ENCODE measurements around the gene FAM20C.

Gene FAM20C

GRCh38 chr7:276230-276835, 84.0 kb downstream of the FAM20C start:
- DNase-seq (no peak), ATAC-seq (replicated peaks) (no peak)
- H3K27ac Mint-ChIP-seq, result no peak overlapping the region
- H3K4me1 Mint-ChIP-seq, result peaks cover 0 to 1% of the 10 kb centered on the region in 2 donors
- peaks cover 11 to 16% of the 10 kb centered on the region in 2 donors for H3K9me3 Mint-ChIP-seq
- peaks cover 6% of the 10 kb centered on the region in 2 donors for H3K36me3 Mint-ChIP-seq
- H3K27me3 Mint-ChIP-seq, result peaks cover 22 to 29% of the 10 kb centered on the region in 2 donors
- no peak overlapping the region for H3K4me3 Mint-ChIP-seq

GRCh38 chr7:277228-277627, 84.9 kb downstream of the FAM20C start:
- H3K27ac Mint-ChIP-seq, result no peak overlapping the region
- DNase-seq, result no peak
- peaks cover 11 to 18% of the 10 kb centered on the region in 2 donors for H3K9me3 Mint-ChIP-seq
- ATAC-seq (replicated peaks), result no peak
- peaks cover 6% of the 10 kb centered on the region in 2 donors for H3K36me3 Mint-ChIP-seq
- H3K4me3 Mint-ChIP-seq, result no peak overlapping the region
- H3K27me3 Mint-ChIP-seq, result peaks cover 28 to 33% of the 10 kb centered on the region in 2 donors
- peaks cover 0 to 1% of the 10 kb centered on the region in 2 donors for H3K4me1 Mint-ChIP-seq

- DNase-seq (no peak), ATAC-seq (replicated peaks) (no peak)
- H3K36me3 Mint-ChIP-seq, result peaks cover under 1 to 3% of the 10 kb centered on the region in 2 donors
- no peak overlapping the region for H3K4me3 Mint-ChIP-seq
- H3K9me3 Mint-ChIP-seq, result peaks cover 5 to 12% of the 10 kb centered on the region in 2 donors
- H3K27ac Mint-ChIP-seq, result no peak overlapping the region
- peaks cover 28 to 29% of the 10 kb centered on the region in 2 donors for H3K27me3 Mint-ChIP-seq
- H3K4me1 Mint-ChIP-seq, result no peaks in the 10 kb centered on the region
Observed at GRCh38 chr7:278081-278480, 85.7 kb downstream of the FAM20C start.

GRCh38 chr7:279821-280220, 87.5 kb downstream of the FAM20C start:
- Mint-ChIP-seq H3K27ac (no peak overlapping the region), H3K36me3 (no peaks in the 10 kb centered on the region), H3K27me3 (peaks cover 28 to 29% of the 10 kb centered on the region in 2 donors), H3K4me1 (no peaks in the 10 kb centered on the region), H3K9me3 (peaks cover 0 to 8% of the 10 kb centered on the region in 2 donors), H3K4me3 (no peak overlapping the region)
- no peak for ATAC-seq (replicated peaks)
- DNase-seq, result no peak

DNA sequence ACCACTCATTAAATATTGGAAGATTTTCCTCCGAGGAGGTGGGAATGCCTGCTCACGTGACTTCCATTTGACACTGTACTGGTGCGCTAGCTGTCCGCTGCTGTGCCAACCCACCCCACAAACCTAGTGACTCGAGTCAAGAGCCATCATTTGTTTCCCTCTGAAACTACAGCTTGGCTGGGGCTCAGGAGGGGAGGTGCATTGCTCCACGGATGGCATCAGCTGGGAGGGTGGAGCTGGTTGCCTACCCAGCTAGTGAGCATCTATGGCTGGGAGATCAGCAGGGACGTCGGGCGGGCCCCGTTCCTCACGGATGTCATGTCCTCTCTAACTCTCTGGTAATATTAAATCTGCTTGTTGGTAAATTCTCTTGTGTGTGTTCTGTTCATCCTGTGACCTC, 88.1 kb downstream of the FAM20C start:
- DNase-seq, result no peak
- Mint-ChIP-seq H3K4me1 (no peaks in the 10 kb centered on the region), H3K36me3 (no peaks in the 10 kb centered on the region), H3K27ac (no peak overlapping the region), H3K9me3 (peaks cover 0 to 6% of the 10 kb centered on the region in 2 donors), H3K4me3 (no peak overlapping the region), H3K27me3 (peaks cover 33 to 34% of the 10 kb centered on the region in 2 donors)
- no peak for ATAC-seq (replicated peaks)

DNA sequence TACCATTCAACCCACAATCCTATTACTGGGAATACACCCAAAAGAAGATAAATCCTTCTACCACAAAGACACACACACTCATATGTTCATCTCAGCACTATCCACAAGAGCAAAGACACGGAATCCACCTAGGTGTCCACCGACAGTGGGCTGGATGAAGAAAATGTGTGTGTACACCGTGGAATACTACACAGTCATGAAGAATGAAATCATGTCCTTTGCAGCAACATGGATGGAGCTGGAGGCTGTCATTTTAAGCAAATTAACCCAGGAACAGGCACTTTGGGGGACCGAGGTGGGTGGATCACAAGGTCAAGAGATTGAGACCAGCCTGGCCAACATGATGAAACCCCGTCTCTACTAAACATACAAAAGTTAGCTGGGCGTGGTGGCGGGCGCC, 89.3 kb downstream of the FAM20C start:
- Mint-ChIP-seq H3K27me3 (peaks cover 38 to 41% of the 10 kb centered on the region in 2 donors), H3K4me3 (no peak overlapping the region), H3K4me1 (no peaks in the 10 kb centered on the region), H3K27ac (no peak overlapping the region), H3K36me3 (no peaks in the 10 kb centered on the region), H3K9me3 (peaks cover 0 to 4% of the 10 kb centered on the region in 2 donors)
- ATAC-seq (replicated peaks) (no peak), DNase-seq (no peak)

DNA sequence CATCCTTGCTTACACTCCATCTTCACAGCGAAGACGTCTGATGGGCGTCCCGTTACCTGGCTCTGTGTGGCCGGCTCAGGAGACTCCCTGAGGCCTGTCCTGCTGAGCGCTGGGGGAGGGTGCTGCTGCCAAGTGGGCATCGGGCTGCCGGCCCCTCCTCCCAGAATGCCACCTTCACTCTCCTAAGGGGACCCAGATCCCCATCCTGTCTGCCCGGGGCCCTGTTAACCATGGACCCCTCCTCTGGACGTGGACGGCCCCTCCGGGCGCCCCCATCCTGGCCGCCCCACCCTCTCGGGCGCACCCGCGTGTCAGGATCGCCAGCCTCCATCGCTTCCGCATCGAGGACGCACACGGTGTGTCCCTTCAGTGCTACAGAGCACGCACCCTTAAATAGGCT, 90.2 kb downstream of the FAM20C start:
- no peak overlapping the region for H3K27ac Mint-ChIP-seq
- peaks cover 0 to 4% of the 10 kb centered on the region in 2 donors for H3K9me3 Mint-ChIP-seq
- no peaks in the 10 kb centered on the region for H3K36me3 Mint-ChIP-seq
- ATAC-seq (replicated peaks), result no peak
- no peak overlapping the region for H3K4me3 Mint-ChIP-seq
- H3K4me1 Mint-ChIP-seq, result no peaks in the 10 kb centered on the region
- DNase-seq, result no peak
- peaks cover 34 to 41% of the 10 kb centered on the region in 2 donors for H3K27me3 Mint-ChIP-seq

- no peak for ATAC-seq (replicated peaks)
- Mint-ChIP-seq H3K4me3 (no peak overlapping the region), H3K4me1 (no peaks in the 10 kb centered on the region), H3K27me3 (peaks cover 37 to 52% of the 10 kb centered on the region in 2 donors), H3K9me3 (peaks cover 0 to 2% of the 10 kb centered on the region in 2 donors), H3K27ac (no peak overlapping the region), H3K36me3 (no peaks in the 10 kb centered on the region)
- no peak for DNase-seq
Observed at GRCh38 chr7:284762-285722, 92.7 kb downstream of the FAM20C start.

- Mint-ChIP-seq H3K27me3 (peaks cover 31 to 47% of the 10 kb centered on the region in 2 donors), H3K4me1 (no peaks in the 10 kb centered on the region), H3K4me3 (no peak overlapping the region), H3K36me3 (no peaks in the 10 kb centered on the region), H3K27ac (no peak overlapping the region), H3K9me3 (peaks cover 0 to 2% of the 10 kb centered on the region in 2 donors)
- DNase-seq (no peak), ATAC-seq (replicated peaks) (no peak)
Observed at GRCh38 chr7:285731-286130, 93.4 kb downstream of the FAM20C start.

DNA sequence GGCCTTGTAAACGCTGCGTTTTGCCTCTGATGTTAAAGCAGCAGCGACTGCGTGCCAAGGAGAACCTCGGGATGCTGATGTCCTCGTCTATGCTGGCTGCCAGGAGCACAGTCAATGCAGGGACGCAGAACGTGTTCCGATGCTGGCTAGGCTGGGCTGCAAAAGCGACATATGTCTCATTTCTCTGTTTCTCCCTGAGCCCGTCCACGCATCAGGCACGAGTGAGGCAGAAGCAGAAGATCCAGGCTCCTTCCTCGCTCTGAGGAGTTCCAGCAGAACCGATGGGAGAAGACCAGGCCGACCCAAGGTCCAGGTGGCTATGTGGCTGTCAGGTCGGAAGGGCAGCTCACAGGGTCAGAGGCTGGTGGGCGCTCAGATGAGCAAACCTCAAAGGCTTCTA, 93.9 kb downstream of the FAM20C start:
- Mint-ChIP-seq H3K4me3 (no peak overlapping the region), H3K27me3 (peaks cover 26 to 43% of the 10 kb centered on the region in 2 donors)

GRCh38 chr7:288671-289101, 96.3 kb downstream of the FAM20C start:
- Mint-ChIP-seq H3K27ac (no peak overlapping the region), H3K9me3 (no peaks in the 10 kb centered on the region), H3K36me3 (no peaks in the 10 kb centered on the region), H3K4me1 (no peaks in the 10 kb centered on the region), H3K4me3 (no peak overlapping the region), H3K27me3 (peaks cover 43 to 58% of the 10 kb centered on the region in 2 donors)
- DNase-seq (no peak), ATAC-seq (replicated peaks) (no peak)

More for the DNA sequence above, 93.9 kb downstream of the FAM20C start:
- peaks cover 0 to 2% of the 10 kb centered on the region in 2 donors for H3K9me3 Mint-ChIP-seq
- DNase-seq, result no peak
- no peaks in the 10 kb centered on the region for H3K36me3 Mint-ChIP-seq
- H3K4me1 Mint-ChIP-seq, result no peaks in the 10 kb centered on the region
- ATAC-seq (replicated peaks), result no peak
- no peak overlapping the region for H3K27ac Mint-ChIP-seq

- Mint-ChIP-seq H3K4me3 (no peak overlapping the region), H3K27ac (no peak overlapping the region), H3K36me3 (no peaks in the 10 kb centered on the region), H3K9me3 (no peaks in the 10 kb centered on the region), H3K4me1 (no peaks in the 10 kb centered on the region), H3K27me3 (peaks cover 47 to 61% of the 10 kb centered on the region in 2 donors)
- ATAC-seq (replicated peaks) (no peak), DNase-seq (no peak)
Observed at GRCh38 chr7:289209-289755, 96.9 kb downstream of the FAM20C start.

DNA sequence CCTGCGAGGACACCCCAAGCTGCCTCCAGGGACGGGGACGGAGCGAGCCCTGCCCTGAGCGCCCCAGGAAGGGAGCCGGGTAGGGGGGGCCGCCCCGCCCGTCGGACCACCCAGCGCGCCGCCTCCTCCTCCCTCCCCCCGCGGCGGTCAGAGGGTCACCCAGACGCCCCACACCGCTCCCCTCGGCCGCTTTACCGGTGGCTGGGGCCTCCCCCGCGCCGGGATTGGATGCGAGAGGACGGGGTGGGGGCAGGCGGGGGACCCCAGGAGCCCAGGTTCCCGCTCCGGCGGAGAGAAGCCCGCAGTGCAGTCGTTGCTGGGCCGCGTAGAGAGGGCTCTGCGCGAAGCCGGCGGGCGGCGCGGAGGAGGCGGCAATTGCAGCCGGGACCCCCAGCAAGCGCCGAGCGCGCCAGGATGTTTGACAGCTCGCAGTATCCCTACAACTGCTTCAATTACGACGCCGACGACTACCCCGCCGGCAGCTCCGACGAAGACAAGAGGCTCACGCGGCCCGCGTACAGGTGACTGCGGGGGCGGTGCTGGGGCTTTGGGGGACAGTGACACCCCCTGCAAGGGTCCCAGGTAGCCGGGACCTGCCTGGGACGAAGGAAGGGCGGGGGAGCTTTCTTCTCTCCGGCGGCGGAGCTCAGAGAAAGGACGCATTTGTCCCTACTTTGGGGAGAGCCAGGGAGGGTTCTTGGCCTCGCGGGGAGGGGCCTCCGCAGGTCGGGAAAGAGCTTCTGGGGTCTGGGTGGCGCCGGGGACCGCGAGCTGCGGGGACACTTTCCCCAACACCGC, 97.6 kb downstream of the FAM20C start, which contains the start of gene FOXL3:
Gene FOXL3 (plus strand): TSS at position 415 of the 798 bp plus-strand sequence. CDS start 0 bp downstream, at position 415.
- Mint-ChIP-seq H3K4me3 (no peak within 1 kb of the TSS), H3K27me3 (peaks cover 50 to 64% of the 10 kb centered on the region in 2 donors), H3K36me3 (no peaks in the 10 kb centered on the region), H3K4me1 (no peaks in the 10 kb centered on the region), H3K9me3 (no peaks in the 10 kb centered on the region), H3K27ac (no peak within 1 kb of the TSS)
- no peak for ATAC-seq (replicated peaks)
- no peak for DNase-seq

Data from stimulated activated naive B cell treated with anti-CD40 and anti-IgM and Interleukin-4, amounts not matched to agents 10 μg/mL and 1 μg/mL and 100 μg/mL, for 72 hours (primary cell).